Panc1 (cell line): ENCODE data around the gene RBM47. TPM values are rescaled to one million over a fixed set of nuclear protein-coding genes. Genes with fewer than 3 reads are reported as not detected.

Experiments used
- ATAC-seq: fragments of 200-7000 bp; cut with Tn5 transposase; 2 replicates; pipeline ENCODE4 v1.9.1; 2020; ENCODE audit warnings: mild to moderate bottlenecking, moderate library complexity
- BruUV-seq: library from RNA; stranded (reverse); fragments of 400-500 nt; replicated peaks from 2 replicates; lab custom pipeline; 2021; lab: Mats Ljungman, UMichigan
- CTCF ChIA-PET: fragments of 300-600 bp; sonication (Branson Sonifier 250); formaldehyde crosslinking; loops from one replicate; lab custom pipeline; 2022; ENCODE audit warnings: antibody characterized with exemption; lab: Charles Lee
- POLR2A ChIA-PET: fragments of 300-600 bp; sonication (Branson Sonifier 250); formaldehyde crosslinking; loops from one replicate; lab custom pipeline; 2022; ENCODE audit warnings: antibody characterized with exemption; lab: Charles Lee
- DNase-seq: peaks from one replicate; pipeline ENCODE4 v3.0.0-alpha.2; 2010; ENCODE audit warnings: low read depth, low spot score
- H3K27ac ChIP-seq: 2 replicates; pipeline ENCODE4 v1.5.1; 2011; ENCODE audit warnings: mild to moderate bottlenecking, low read length, inconsistent platforms
- H3K27me3 ChIP-seq: fragments of 200-500 bp; sonication (Bioruptor generic); 2 replicates; pipeline ENCODE4 v1.6.0; 2014; ENCODE audit warnings: low read length, inconsistent platforms; ENCODE audit not compliant: control insufficient read depth, insufficient read depth
- H3K36me3 ChIP-seq: fragments of 200-500 bp; sonication (Bioruptor generic); 2 replicates; pipeline ENCODE4 v1.5.1; 2014; ENCODE audit warnings: inconsistent platforms, mild to moderate bottlenecking, low read length, moderate library complexity; ENCODE audit not compliant: control insufficient read depth, insufficient read depth
- H3K4me1 ChIP-seq: 2 replicates; pipeline ENCODE4 v1.5.1; 2011; ENCODE audit warnings: inconsistent platforms, mild to moderate bottlenecking, low read length, moderate library complexity; ENCODE audit not compliant: control insufficient read depth, insufficient read depth
- H3K4me3 ChIP-seq, 2 experiments: 2 replicates each; pipeline ENCODE4 v1.5.1; 2011 to 2012; ENCODE audit warnings: low read depth in 2 of 2, low read length in 2 of 2, mild to moderate bottlenecking in 2 of 2, inconsistent platforms in 1 of 2, moderate library complexity in 1 of 2
- H3K9me3 ChIP-seq: fragments of 200-500 bp; sonication (Bioruptor generic); 2 replicates; pipeline ENCODE4 v1.5.1; 2014; ENCODE audit warnings: low read depth, mild to moderate bottlenecking, inconsistent platforms, low read length, moderate library complexity; ENCODE audit not compliant: control insufficient read depth, insufficient read depth
- CTCF ChIP-seq: fragments of 450-650 bp; IDR thresholded peaks from 2 replicates; pipeline ENCODE4 v1.5.1; 2017; ENCODE audit warnings: mild to moderate bottlenecking
- POLR2AphosphoS5 ChIP-seq: IDR thresholded peaks from 2 replicates; pipeline ENCODE4 v1.6.1; 2012; ENCODE audit warnings: mild to moderate bottlenecking, low read depth, low read length, moderate library complexity
- REST ChIP-seq, 2 experiments: IDR thresholded peaks; 2 replicates each; pipeline ENCODE4 v1.6.1; 2011 to 2012; ENCODE audit warnings: low read depth in 2 of 2, control low read depth in 1 of 2, low read length in 1 of 2, mild to moderate bottlenecking in 1 of 2, moderate library complexity in 1 of 2; ENCODE audit not compliant: insufficient read depth in 1 of 2
- SIN3A ChIP-seq: IDR thresholded peaks from 2 replicates; pipeline ENCODE4 v1.6.1; 2012; ENCODE audit warnings: low read depth, mild to moderate bottlenecking, low read length, moderate library complexity, borderline replicate concordance; ENCODE audit not compliant: insufficient read depth
- TCF7L2 ChIP-seq: IDR thresholded peaks from 2 replicates; pipeline ENCODE4 v1.6.1; 2011; ENCODE audit warnings: mild to moderate bottlenecking, low read depth, low read length, inconsistent platforms
- in situ Hi-C: cut with HindIII; loops from 2 replicates; pipeline ENCODE4 v1.10.0; 2016; ENCODE audit warnings: low sequenced_read_pairs, low pct_unique_long_range_greater_than_20kb
- intact Hi-C: fragments of 100-400 bp; cut with micrococcal nuclease; formaldehyde crosslinking; loops from one replicate; pipeline ENCODE4 v1.10.0; 2022; ENCODE audit not compliant: unreplicated experiment
- total RNA-seq: library from RNA; stranded (reverse); gene quantifications from one replicate; pipeline ENCODE4 v1.2.1, GENCODE V29; 2021; ENCODE audit not compliant: unreplicated experiment

Gene RBM47
- total RNA-seq, 1 experiment from 2014 or later: 2.0 TPM

- POLR2A ChIA-PET: no interaction called here
- Histone ChIP-seq H3K36me3 (no peaks in the 10 kb centered on the region), H3K27ac (no peak overlapping the region), H3K27me3 (no peaks in the 10 kb centered on the region; the same call in 1 of the 2 replicates), H3K4me1 (0 out of 2 replicates have a peak, but pooled peaks cover 2% of the 10 kb centered on the region), H3K4me3 (no peak overlapping the region), H3K9me3 (no peaks in the 10 kb centered on the region)
- intact Hi-C loops (no loop called here), in situ Hi-C loops (no loop called here)
- no peak for TF ChIP-seq REST (IDR thresholded peaks at IDR 0.05; ENCODE audit: insufficient read depth in 1 of 2, low read depth in 2 of 2, low read length in 1 of 2)
- TF ChIP-seq POLR2AphosphoS5: no peak
- no peak for TF ChIP-seq SIN3A
- no peak for TF ChIP-seq TCF7L2
- TF ChIP-seq CTCF: no peak
- CTCF ChIA-PET: no interaction called here
- no peak for DNase-seq
- BruUV-seq: no TSS peak
- no peak for ATAC-seq
Observed at GRCh38 chr4:40621229-40621591, 8.5 kb downstream of the RBM47 start.

GRCh38 chr4:40619600-40619999 is 10.1 kb downstream of the RBM47 start:
- H3K4me3 ChIP-seq: no peak overlapping the region
- BruUV-seq: no TSS peak
- no peak overlapping the region for H3K27ac ChIP-seq
- H3K36me3 ChIP-seq: no peaks in the 10 kb centered on the region
- intact Hi-C loops (no loop called here), in situ Hi-C loops (no loop called here)
- CTCF ChIA-PET: no interaction called here
- POLR2A ChIA-PET: interaction anchor here (0.6 kb wide), 1 partner anchor 59 kb away, joined by 4 read pairs; no protein-coding TSS in a partner anchor
- DNase-seq (no peak), ATAC-seq (no peak)
- TF ChIP-seq SIN3A (no peak), TCF7L2 (no peak), CTCF (no peak), POLR2AphosphoS5 (no peak), REST (IDR thresholded peaks at IDR 0.05; ENCODE audit: insufficient read depth in 1 of 2, low read depth in 2 of 2, low read length in 1 of 2) (no peak)
- H3K9me3 ChIP-seq: no peaks in the 10 kb centered on the region
- H3K27me3 ChIP-seq: no peaks in the 10 kb centered on the region
- 0 out of 2 replicates have a peak, but pooled peaks cover 2% of the 10 kb centered on the region for H3K4me1 ChIP-seq
